ENCODE measurements around the gene ZNF563.
"Not testable (repeated sequence)": the region's sequence is repeated elsewhere in the genome, so short reads cannot be mapped to it uniquely, and the experiment has no call there.

The ZNF563 gene

GRCh38 chr19:12364391-12365235 is 31.2 kb upstream of the ZNF563 start:
- H3K4me3 ChIP-seq (replicated peaks; ENCODE audit: low read depth, low read length), result peak overlapping the region; percentile 46
- no peak for DNase-seq (ENCODE audit: extremely low read depth, low read depth)
- TF ChIP-seq CTCF (IDR thresholded peaks at IDR 0.05; ENCODE audit: low read depth, low read length, missing control alignments), result no peak

- not testable (repeated sequence) for DNase-seq (ENCODE audit: extremely low read depth, low read depth)
These were observed 28.8 kb upstream of the ZNF563 start for GRCh38 chr19:12362236-12362635.

GRCh38 chr19:12353375-12353774 is 19.9 kb upstream of the ZNF563 start:
- no peak for DNase-seq (ENCODE audit: extremely low read depth, low read depth)
- H3K4me3 ChIP-seq (replicated peaks; ENCODE audit: low read depth, low read length), result no peak overlapping the region
- no peak for TF ChIP-seq CTCF (IDR thresholded peaks at IDR 0.05; ENCODE audit: low read depth, low read length, missing control alignments)

More at GRCh38 chr19:12362236-12362635, 28.8 kb upstream of the ZNF563 start:
- not testable (repeated sequence) for H3K4me3 ChIP-seq (replicated peaks; ENCODE audit: low read depth, low read length)

GRCh38 chr19:12350890-12351197 is 17.4 kb upstream of the ZNF563 start:
- DNase-seq (ENCODE audit: extremely low read depth, low read depth), result no peak

GRCh38 chr19:12350185-12350889 is 16.9 kb upstream of the ZNF563 start:
- no peak for DNase-seq (ENCODE audit: extremely low read depth, low read depth)
- no peak overlapping the region for H3K4me3 ChIP-seq (replicated peaks; ENCODE audit: low read depth, low read length)
- TF ChIP-seq CTCF (IDR thresholded peaks at IDR 0.05; ENCODE audit: low read depth, low read length, missing control alignments), result no peak

More at GRCh38 chr19:12350890-12351197, 17.4 kb upstream of the ZNF563 start:
- H3K4me3 ChIP-seq (replicated peaks; ENCODE audit: low read depth, low read length), result no peak overlapping the region
- TF ChIP-seq CTCF (IDR thresholded peaks at IDR 0.05; ENCODE audit: low read depth, low read length, missing control alignments), result no peak

GRCh38 chr19:12346896-12347295 is 13.5 kb upstream of the ZNF563 start:
- TF ChIP-seq CTCF (IDR thresholded peaks at IDR 0.05; ENCODE audit: low read depth, low read length, missing control alignments), result no peak
- DNase-seq (ENCODE audit: extremely low read depth, low read depth), result no peak

GRCh38 chr19:12345197-12345596 is 11.8 kb upstream of the ZNF563 start:
- TF ChIP-seq CTCF (IDR thresholded peaks at IDR 0.05; ENCODE audit: low read depth, low read length, missing control alignments), result no peak
- no peak for DNase-seq (ENCODE audit: extremely low read depth, low read depth)
- H3K4me3 ChIP-seq (replicated peaks; ENCODE audit: low read depth, low read length), result no peak overlapping the region

More at GRCh38 chr19:12346896-12347295, 13.5 kb upstream of the ZNF563 start:
- H3K4me3 ChIP-seq (replicated peaks; ENCODE audit: low read depth, low read length), result no peak overlapping the region

All from HFF-Myc (cell line).